Posterior vena cava (tissue), 2 donors: ENCODE measurements around the gene KPNA3. TPM values are rescaled to one million over a fixed set of nuclear protein-coding genes. Genes with fewer than 3 reads are reported as not detected.
"Not testable (repeated sequence)": the region's sequence is repeated elsewhere in the genome, so short reads cannot be mapped to it uniquely, and the experiment has no call there.

Source experiments
- DNase-seq: peaks from one replicate; pipeline ENCODE4 v3.0.0-alpha.2; 2020; ENCODE audit warnings: low spot score
- intact Hi-C, 2 donors: fragments of 100-400 bp; cut with DNase I; formaldehyde crosslinking; loops; one replicate each; pipeline versions ENCODE4 v1.14.1 to v1.14.2; 2022 to 2023
- total RNA-seq, 2 donors: library from RNA; stranded (reverse); fragmentation: NEBNext Ultra II Directional; extraction: Animal tissue kit (Norgen Biotek cat#: 25700); gene quantifications; one replicate each; pipeline ENCODE4 v1.2.1, GENCODE V29; 2021
- donor health status: DM: yes; HTN: yes; CAD: no.
- donor health status: DM: yes; HTN: yes; CAD: no.

KPNA3 gene
- total RNA-seq, 2 donors from 2014 or later: 38.0 to 54.4 TPM

- DNase-seq, intact Hi-C loops: not testable (repeated sequence)
These were observed 30.7 kb downstream of the KPNA3 start for GRCh38 chr13:49761811-49762210.

- intact Hi-C loops: no loop called here
- no peak for DNase-seq
These were observed 31.9 kb downstream of the KPNA3 start for GRCh38 chr13:49760558-49760957.

GRCh38 chr13:49759503-49759902, 33.0 kb downstream of the KPNA3 start:
- intact Hi-C loops: no loop called here
- no peak for DNase-seq

GRCh38 chr13:49756263-49756662, 36.2 kb downstream of the KPNA3 start:
- DNase-seq: no peak
- intact Hi-C loops: no loop called here

GRCh38 chr13:49754146-49754545, 38.3 kb downstream of the KPNA3 start:
- intact Hi-C loops: no loop called here
- DNase-seq: no peak

- intact Hi-C loops: loop anchor here in 1 of 2 donors (1.0 kb wide), 1 partner anchor 39 kb away; no protein-coding TSS in a partner anchor
- DNase-seq: no peak
These were observed 42.6 kb downstream of the KPNA3 start for GRCh38 chr13:49749848-49750247.

- no peak for DNase-seq
- intact Hi-C loops: no loop called here
These were observed 46.4 kb downstream of the KPNA3 start for GRCh38 chr13:49746111-49746510.

- DNase-seq: no peak
- intact Hi-C loops: no loop called here
These were observed 51.6 kb downstream of the KPNA3 start for GRCh38 chr13:49740870-49741269.

GRCh38 chr13:49739498-49740187, 52.8 kb downstream of the KPNA3 start:
- intact Hi-C loops: no loop called here
- no peak for DNase-seq

GRCh38 chr13:49733181-49733951, 59.1 kb downstream of the KPNA3 start:
- intact Hi-C loops: no loop called here
- DNase-seq: no peak

- DNase-seq: no peak
- intact Hi-C loops: no loop called here
These were observed 60.7 kb downstream of the KPNA3 start for GRCh38 chr13:49731766-49732165.

- no peak for DNase-seq
- intact Hi-C loops: no loop called here
These were observed 75.9 kb downstream of the KPNA3 start for GRCh38 chr13:49716615-49717014.

- intact Hi-C loops: no loop called here
These were observed 77.7 kb downstream of the KPNA3 start for GRCh38 chr13:49714757-49715156.

GRCh38 chr13:49711218-49711863, 81.1 kb downstream of the KPNA3 start:
- DNase-seq: no peak

More at GRCh38 chr13:49714757-49715156, 77.7 kb downstream of the KPNA3 start:
- no peak for DNase-seq

GRCh38 chr13:49704264-49704663, 88.2 kb downstream of the KPNA3 start:
- DNase-seq, intact Hi-C loops: not testable (repeated sequence)

More at GRCh38 chr13:49711218-49711863, 81.1 kb downstream of the KPNA3 start:
- intact Hi-C loops: loop anchor here in 1 of 2 donors (1.0 kb wide), 1 partner anchor 39 kb away; no protein-coding TSS in a partner anchor

GRCh38 chr13:49701491-49701890, 91.0 kb downstream of the KPNA3 start:
- intact Hi-C loops: no loop called here
- no peak for DNase-seq

GRCh38 chr13:49697468-49697867, 95.0 kb downstream of the KPNA3 start:
- DNase-seq: no peak
- intact Hi-C loops: no loop called here

- no peak for DNase-seq
These were observed 98.0 kb downstream of the KPNA3 start for GRCh38 chr13:49694446-49694845.

GRCh38 chr13:49693877-49694276, 98.6 kb downstream of the KPNA3 start:
- intact Hi-C loops: no loop called here
- no peak for DNase-seq

More at GRCh38 chr13:49694446-49694845, 98.0 kb downstream of the KPNA3 start:
- intact Hi-C loops: no loop called here

- intact Hi-C loops: no loop called here
- no peak for DNase-seq
These were observed 99.2 kb downstream of the KPNA3 start for GRCh38 chr13:49693191-49693733.
